Mesenchymal stem cell (in vitro differentiated cells and primary cell): ENCODE data around the gene ZNF222.
A peak's percentile ranks its signal among the peaks of the same experiment; 100 is the strongest.

ENCODE experiments used
- DNase-seq: peaks from one replicate; pipeline ENCODE4 v3.0.0-alpha.2; 2013
- H2AFZ ChIP-seq: one replicate; pipeline ENCODE4 v1.6.1; 2013; ENCODE audit warnings: low read depth, mild to moderate bottlenecking, control low read depth, inconsistent platforms, low read length, moderate library complexity
- H2AK5ac ChIP-seq: 2 replicates; pipeline ENCODE4 v1.6.1; 2013; ENCODE audit warnings: low read length, moderate library complexity, mild to moderate bottlenecking, inconsistent platforms; ENCODE audit not compliant: severe bottlenecking
- H2BK120ac ChIP-seq: one replicate; pipeline ENCODE4 v1.6.1; 2013; ENCODE audit warnings: low read depth, mild to moderate bottlenecking, inconsistent platforms, low read length, moderate library complexity
- H2BK12ac ChIP-seq, 2 experiments: one replicate each; pipeline ENCODE4 v1.6.1; 2013; ENCODE audit warnings: inconsistent platforms in 2 of 2, low read length in 2 of 2, mild to moderate bottlenecking in 2 of 2, moderate library complexity in 2 of 2, control low read depth in 1 of 2
- H2BK15ac ChIP-seq: one replicate; pipeline ENCODE4 v1.6.1; 2013; ENCODE audit warnings: mild to moderate bottlenecking, low read depth, inconsistent platforms; ENCODE audit not compliant: poor library complexity, severe bottlenecking
- H2BK5ac ChIP-seq: 2 replicates; pipeline ENCODE4 v1.6.1; 2013; ENCODE audit warnings: low read depth, mild to moderate bottlenecking, low read length, control low read depth, inconsistent platforms; ENCODE audit not compliant: poor library complexity, severe bottlenecking
- H3K14ac ChIP-seq, 2 experiments: one replicate each; pipeline ENCODE4 v1.6.1; 2013; ENCODE audit warnings: inconsistent platforms in 2 of 2, low read length in 2 of 2, control low read depth in 1 of 2, mild to moderate bottlenecking in 1 of 2, moderate library complexity in 1 of 2
- H3K18ac ChIP-seq, 2 experiments: one replicate each; pipeline ENCODE4 v1.6.1; 2013; ENCODE audit warnings: inconsistent platforms in 2 of 2, low read length in 2 of 2, control low read depth in 1 of 2, low read depth in 1 of 2, mild to moderate bottlenecking in 1 of 2
- H3K23ac ChIP-seq, 2 experiments: one replicate each; pipeline ENCODE4 v1.6.1; 2013; ENCODE audit warnings: inconsistent platforms in 2 of 2, low read length in 2 of 2, mild to moderate bottlenecking in 2 of 2, moderate library complexity in 2 of 2, control low read depth in 1 of 2
- H3K27ac ChIP-seq: 2 replicates; pipeline ENCODE4 v1.5.1; 2013; ENCODE audit warnings: mild to moderate bottlenecking, moderate library complexity, low read length, control low read depth, inconsistent platforms; ENCODE audit not compliant: poor library complexity, severe bottlenecking
- H3K27me3 ChIP-seq, 2 experiments: 2 replicates each; pipeline versions ENCODE4 v1.6.1 to v1.7.0; 2013; ENCODE audit warnings: low read length in 2 of 2, mild to moderate bottlenecking in 2 of 2, moderate library complexity in 2 of 2, control low read depth in 1 of 2, inconsistent platforms in 1 of 2; ENCODE audit not compliant: control insufficient read depth in 1 of 2, insufficient read depth in 1 of 2
- H3K36me3 ChIP-seq, 2 experiments: 2 replicates each; pipeline versions ENCODE4 v1.6.1 to v1.7.0; 2013; ENCODE audit warnings: low read length in 2 of 2, control low read depth in 1 of 2, inconsistent platforms in 1 of 2, low read depth in 1 of 2, mild to moderate bottlenecking in 1 of 2; ENCODE audit not compliant: insufficient read depth in 2 of 2, control insufficient read depth in 1 of 2
- H3K4ac ChIP-seq, 2 experiments: one replicate each; pipeline ENCODE4 v1.6.1; 2013; ENCODE audit warnings: inconsistent platforms in 2 of 2, low read length in 2 of 2, mild to moderate bottlenecking in 2 of 2, moderate library complexity in 2 of 2, control low read depth in 1 of 2, low read depth in 1 of 2
- H3K4me1 ChIP-seq: 2 replicates; pipeline ENCODE4 v1.6.1; 2013; ENCODE audit warnings: low read depth, low read length, control low read depth; ENCODE audit not compliant: control insufficient read depth, insufficient read depth
- H3K4me2 ChIP-seq: 2 replicates; pipeline ENCODE4 v1.6.1; 2013; ENCODE audit warnings: low read length, mild to moderate bottlenecking, inconsistent platforms; ENCODE audit not compliant: poor library complexity, severe bottlenecking
- H3K4me3 ChIP-seq, 2 experiments: 2 replicates each; pipeline versions ENCODE4 v1.5.1 to v1.7.0; 2013; ENCODE audit warnings: low read length in 2 of 2, mild to moderate bottlenecking in 2 of 2, control low read depth in 1 of 2, low read depth in 1 of 2; ENCODE audit not compliant: insufficient read depth in 1 of 2
- H3K79me1 ChIP-seq: replicated peaks from 2 replicates; pipeline ENCODE4 v1.6.1; 2013; ENCODE audit warnings: mild to moderate bottlenecking, control low read depth, low read length, inconsistent platforms; ENCODE audit not compliant: poor library complexity, severe bottlenecking
- H3K9ac ChIP-seq: 2 replicates; pipeline ENCODE4 v1.7.0; 2013; ENCODE audit warnings: mild to moderate bottlenecking, low read length, moderate library complexity
- H3K9me3 ChIP-seq: 2 replicates; pipeline ENCODE4 v1.7.0; 2013; ENCODE audit warnings: mild to moderate bottlenecking, low read length; ENCODE audit not compliant: control insufficient read depth
- H4K8ac ChIP-seq: one replicate; pipeline ENCODE4 v1.6.1; 2013; ENCODE audit warnings: inconsistent platforms, mild to moderate bottlenecking, low read length, moderate library complexity
- H4K91ac ChIP-seq: one replicate; pipeline ENCODE4 v1.6.1; 2013; ENCODE audit warnings: mild to moderate bottlenecking, low read length, inconsistent platforms
- WGBS: methylation state at CpG from one replicate; pipeline ENCODE4 v1.1.7; 2013; ENCODE audit warnings: mixed read lengths; 5-methylcytosine and 5-hydroxymethylcytosine counted together

Gene ZNF222

GRCh38 chr19:44066305-44066704 lies 41.1 kb downstream of the ZNF222 start:
- Histone ChIP-seq H2AK5ac (no peak overlapping the region), H3K9ac (no peak overlapping the region), H4K8ac (no peak overlapping the region), H3K4ac (no peak overlapping the region), H3K9me3 (peaks cover 61% of the 10 kb centered on the region), H3K27ac (no peak overlapping the region), H3K27me3 (no peaks in the 10 kb centered on the region), H3K4me3 (peak overlapping the region in 1 of 2 experiments; percentile 60), H3K18ac (no peak overlapping the region), H2AFZ (no peak overlapping the region), H3K14ac (no peak overlapping the region), H2BK120ac (no peak overlapping the region), H3K79me1 (no peaks in the 10 kb centered on the region), H4K91ac (no peak overlapping the region), H2BK15ac (no peak overlapping the region), H3K23ac (no peak overlapping the region), H2BK12ac (no peak overlapping the region), H3K4me2 (no peak overlapping the region), H3K36me3 (peaks cover 30 to 67% of the 10 kb centered on the region in 2 experiments), H3K4me1 (no peaks in the 10 kb centered on the region), H2BK5ac (no peak overlapping the region)
- no peak for DNase-seq
- 56% methylated on average over 1 of the region's 3 CpGs for WGBS

GRCh38 chr19:44069415-44069814 lies 44.2 kb downstream of the ZNF222 start:
- no peak overlapping the region for H3K9ac ChIP-seq
- H3K9me3 ChIP-seq: peaks cover 42% of the 10 kb centered on the region
- no peak overlapping the region for H3K14ac ChIP-seq
- H3K4me1 ChIP-seq: peaks cover 3% of the 10 kb centered on the region
- H3K36me3 ChIP-seq: peaks cover 18 to 36% of the 10 kb centered on the region in 2 experiments
- no peak overlapping the region for H4K91ac ChIP-seq
- no peak overlapping the region for H2BK120ac ChIP-seq
- no peak overlapping the region for H3K23ac ChIP-seq
- H3K4ac ChIP-seq: no peak overlapping the region
- H2BK12ac ChIP-seq: no peak overlapping the region
- no peak overlapping the region for H2AFZ ChIP-seq
- no peak overlapping the region for H3K18ac ChIP-seq
- WGBS: no CpG with 5 or more reads among the region's 1 CpG
- H2BK15ac ChIP-seq: no peak overlapping the region
- peaks cover 9% of the 10 kb centered on the region for H3K79me1 ChIP-seq
- no peak overlapping the region for H3K4me2 ChIP-seq
- no peak overlapping the region for H3K4me3 ChIP-seq
- H2AK5ac ChIP-seq: no peak overlapping the region
- DNase-seq: no peak
- H3K27ac ChIP-seq: no peak overlapping the region
- H3K27me3 ChIP-seq: no peaks in the 10 kb centered on the region
- no peak overlapping the region for H2BK5ac ChIP-seq
- H4K8ac ChIP-seq: no peak overlapping the region

- no peaks in the 10 kb centered on the region for H3K27me3 ChIP-seq
- peak within 1 kb of the TSS in 1 of 2 experiments; percentile 5 for H3K14ac ChIP-seq
- peaks cover 3% of the 10 kb centered on the region for H3K4me1 ChIP-seq
- peaks cover 16% of the 10 kb centered on the region for H3K79me1 ChIP-seq
- peak within 1 kb of the TSS; percentile 41 for H2BK15ac ChIP-seq
- H3K27ac ChIP-seq: no peak within 1 kb of the TSS
- no peak within 1 kb of the TSS for H2BK120ac ChIP-seq
- WGBS: 2% methylated on average over 33 of the region's 40 CpGs
- H2AFZ ChIP-seq: peak within 1 kb of the TSS; percentile 72
- H3K9ac ChIP-seq: peak within 1 kb of the TSS; percentile 88
- no peak within 1 kb of the TSS for H2BK5ac ChIP-seq
- peaks cover 17% of the 10 kb centered on the region for H3K9me3 ChIP-seq
- H3K36me3 ChIP-seq: peaks cover 4 to 14% of the 10 kb centered on the region in 2 experiments
- H3K4me3 ChIP-seq: peak within 1 kb of the TSS; percentile 69 to 99
- no peak within 1 kb of the TSS for H4K91ac ChIP-seq
- peak; percentile 94 for DNase-seq
- no peak within 1 kb of the TSS for H3K23ac ChIP-seq
- H2AK5ac ChIP-seq: no peak within 1 kb of the TSS
- peak within 1 kb of the TSS; percentile 61 to 67 for H3K18ac ChIP-seq
- H4K8ac ChIP-seq: peak within 1 kb of the TSS; percentile 92
- H3K4ac ChIP-seq: peak within 1 kb of the TSS; percentile 3 to 28
- H3K4me2 ChIP-seq: peak within 1 kb of the TSS; percentile 77
- no peak within 1 kb of the TSS for H2BK12ac ChIP-seq
These were observed 46.8 kb downstream of the ZNF222 start, which contains the start of gene ZNF284 for GRCh38 chr19:44071824-44072542. Gene ZNF284 (plus strand): TSS chr19:44072159. CDS start chr19:44076390, 4,231 bp downstream.

- Histone ChIP-seq H3K36me3 (peaks cover 0 to 14% of the 10 kb centered on the region in 2 experiments), H4K8ac (no peak overlapping the region), H2BK12ac (no peak overlapping the region), H2BK5ac (no peak overlapping the region), H2BK120ac (no peak overlapping the region), H3K18ac (peak overlapping the region in 1 of 2 experiments; percentile 44), H3K4me3 (peak overlapping the region; percentile 69 to 99), H3K4me1 (peaks cover 3% of the 10 kb centered on the region), H2BK15ac (no peak overlapping the region), H3K4me2 (peak overlapping the region; percentile 64), H3K9me3 (peaks cover 9% of the 10 kb centered on the region), H3K23ac (no peak overlapping the region), H3K27me3 (no peaks in the 10 kb centered on the region), H4K91ac (no peak overlapping the region), H3K4ac (no peak overlapping the region), H2AK5ac (no peak overlapping the region), H2AFZ (no peak overlapping the region), H3K27ac (no peak overlapping the region), H3K14ac (no peak overlapping the region), H3K79me1 (peaks cover 19% of the 10 kb centered on the region), H3K9ac (peak overlapping the region; percentile 88)
- peak; percentile 16 for DNase-seq
- 33% methylated on average over 18 of the region's 18 CpGs for WGBS
These were observed 47.6 kb downstream of the ZNF222 start for GRCh38 chr19:44072543-44073401.
